HG03442 (cell line): ENCODE measurements around the gene POMGNT1.

Experiments
- ATAC-seq: cut with Tn5 transposase; IDR thresholded peaks from one replicate; pipeline ENCODE4 v1.9.1; 2021; ENCODE audit warnings: mild to moderate bottlenecking, moderate library complexity; ENCODE audit not compliant: unreplicated experiment

Gene POMGNT1

DNA sequence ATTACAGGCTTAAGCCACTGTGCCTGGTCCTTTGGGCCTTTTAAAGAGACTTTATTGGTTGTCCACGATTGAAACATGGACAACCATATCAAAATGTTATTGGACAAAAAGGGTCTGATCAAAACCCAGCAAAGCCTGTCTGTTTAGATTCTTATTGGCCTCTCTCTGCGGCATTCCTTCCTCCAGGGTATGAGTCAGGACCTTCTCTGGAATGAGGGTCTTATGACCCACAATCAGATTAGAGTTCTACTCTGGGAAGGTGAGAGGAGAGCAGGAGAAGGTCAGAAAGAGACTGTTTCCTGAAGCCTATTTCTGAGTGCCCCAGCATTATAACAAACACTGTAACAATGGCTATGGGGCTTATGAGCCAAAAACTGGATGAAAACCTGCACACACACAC is 12.8 kb upstream of the POMGNT1 start:
- no peak for ATAC-seq

GRCh38 chr1:46210561-46210960 is 12.3 kb upstream of the POMGNT1 start:
- ATAC-seq = no peak

- no peak for ATAC-seq
Observed at GRCh38 chr1:46206399-46206798, 8.2 kb upstream of the POMGNT1 start.

DNA sequence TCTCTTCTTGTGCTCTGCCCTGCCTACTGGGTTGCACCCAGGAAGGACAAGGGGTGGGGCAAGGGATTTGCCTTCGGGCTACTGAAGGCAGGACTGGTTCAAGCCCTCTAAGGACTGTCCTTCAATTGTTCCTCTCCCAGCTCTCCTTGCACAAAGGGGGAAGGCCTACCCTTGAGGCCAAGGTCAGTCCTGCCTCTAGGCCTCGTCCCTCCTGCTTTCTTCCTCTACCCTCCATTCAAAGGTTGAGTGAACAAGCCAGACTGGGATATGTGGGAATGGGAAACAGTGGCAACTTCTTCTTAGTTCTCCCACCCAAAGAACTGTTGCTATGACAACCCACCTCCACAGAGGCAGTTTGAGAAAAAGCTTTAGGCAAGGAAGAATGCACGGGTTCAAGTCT is 7.6 kb upstream of the POMGNT1 start:
- no peak for ATAC-seq

DNA sequence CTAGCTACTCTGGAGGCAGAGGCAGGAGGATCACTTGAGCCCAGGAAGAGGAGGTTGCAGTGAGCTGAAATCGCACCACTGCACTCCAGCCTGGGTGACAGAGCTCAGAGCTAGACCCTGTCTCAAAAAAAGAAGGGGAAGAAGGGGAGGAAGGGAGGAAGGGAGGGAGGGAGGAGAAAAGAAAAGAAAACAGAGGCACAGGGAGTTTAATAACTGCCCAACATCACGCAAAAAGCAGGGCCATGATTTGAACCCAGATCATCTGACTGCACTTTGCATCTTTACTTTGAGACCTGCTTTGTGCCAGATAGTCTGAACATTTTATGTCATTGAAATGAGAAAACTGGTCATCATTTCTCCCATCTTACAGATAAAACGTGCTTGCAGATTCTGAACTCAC is 6.9 kb upstream of the POMGNT1 start:
- no peak for ATAC-seq

- no peak for ATAC-seq
Observed at GRCh38 chr1:46204406-46204742, 6.1 kb upstream of the POMGNT1 start.

DNA sequence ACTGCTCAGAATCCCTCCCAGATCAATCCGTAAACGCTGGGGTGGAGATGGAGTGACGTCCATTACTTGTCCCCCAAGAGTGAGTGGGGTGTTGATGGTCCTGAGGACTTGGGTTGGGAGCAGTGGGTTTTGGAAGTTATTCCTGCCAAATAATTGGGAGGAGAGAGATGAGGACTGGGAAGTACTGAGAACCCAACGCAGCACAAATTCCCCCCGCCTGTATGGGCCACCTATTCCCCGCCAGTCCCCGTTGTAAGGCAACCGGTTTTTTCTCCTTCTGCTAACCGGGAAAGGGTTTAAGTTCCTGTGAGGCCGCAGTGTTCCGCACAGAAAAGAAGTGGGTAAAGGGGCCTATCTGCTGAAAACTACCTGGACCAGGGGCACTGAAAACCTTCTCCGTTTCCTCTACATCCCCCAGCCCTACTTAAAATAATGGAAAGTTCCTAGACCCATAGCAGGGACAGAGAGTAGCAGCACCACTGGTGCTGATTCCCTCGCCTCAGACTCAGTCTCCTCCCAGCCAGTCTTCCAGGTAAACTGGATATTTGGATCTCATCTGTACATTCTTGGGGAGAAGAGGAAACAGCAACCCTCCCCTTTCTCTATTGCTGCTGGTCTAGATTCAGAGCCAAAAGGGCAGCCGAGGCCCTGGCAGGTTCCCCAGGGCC is 5.6 kb upstream of the POMGNT1 start:
- ATAC-seq = no peak

DNA sequence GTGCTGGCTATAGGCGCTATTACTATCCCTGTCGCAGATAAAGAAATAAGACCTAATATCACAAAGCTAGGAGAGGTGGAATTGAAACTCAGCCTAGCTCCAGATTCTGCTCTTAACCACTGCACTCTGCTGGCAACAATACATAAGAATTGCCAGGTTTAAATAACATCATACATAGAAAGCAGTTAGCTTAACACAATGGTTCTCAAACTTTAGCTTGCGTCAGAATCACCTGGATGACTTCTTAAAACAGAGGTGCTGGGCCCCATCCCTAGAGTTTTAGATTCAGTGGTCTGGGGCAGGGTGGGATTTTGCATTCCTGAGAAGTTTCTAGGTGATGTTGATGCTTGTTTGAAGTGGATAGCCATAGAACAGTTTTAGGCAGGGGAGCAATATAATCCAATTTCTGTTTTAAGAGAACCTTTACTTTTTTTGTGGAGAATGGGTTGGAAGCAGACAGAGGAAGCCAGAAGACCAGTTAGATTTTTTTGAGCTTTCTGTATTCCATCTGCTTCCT is 1.1 kb upstream of the POMGNT1 start:
- ATAC-seq = no peak

DNA sequence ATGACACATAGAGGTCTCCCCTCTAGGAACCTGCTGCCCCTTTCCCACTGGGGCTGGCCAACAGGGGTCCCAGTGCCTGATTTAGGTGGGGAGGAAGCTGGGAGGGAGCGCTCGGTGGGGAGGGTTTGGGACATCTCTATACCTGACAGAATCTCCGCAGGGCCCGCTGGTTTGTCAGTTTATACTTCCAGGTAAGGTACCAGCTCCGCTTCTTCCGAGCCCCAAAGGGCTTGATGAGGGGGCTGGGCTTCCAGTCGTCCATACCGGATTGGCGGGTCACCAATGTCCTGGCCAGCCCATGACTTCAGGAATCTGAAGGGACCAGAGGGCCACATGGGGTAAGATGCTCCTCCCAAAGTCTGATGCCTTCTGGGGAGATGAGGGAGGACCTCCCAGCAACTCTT is 672 bp downstream of the POMGNT1 start:
- ATAC-seq = no peak

DNA sequence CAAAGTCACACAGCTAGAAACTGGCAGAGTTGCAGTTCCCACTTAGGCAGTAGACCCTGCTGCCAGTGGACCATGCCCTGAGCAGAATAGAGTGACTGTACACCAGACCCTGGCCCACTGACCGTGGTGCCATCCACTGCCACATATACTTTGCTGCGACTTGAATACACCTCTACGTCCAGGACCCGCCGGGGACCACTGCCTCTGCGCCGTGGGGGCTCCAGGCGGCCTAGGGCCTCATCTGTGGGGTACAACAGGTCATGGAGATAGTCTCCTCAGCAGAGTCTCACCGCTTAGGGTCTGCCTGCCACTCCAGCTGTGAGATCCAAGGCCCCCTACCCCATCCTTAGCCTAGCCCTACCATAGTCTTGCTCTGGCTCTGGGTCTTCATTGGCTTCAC is 1.6 kb downstream of the POMGNT1 start:
- ATAC-seq = no peak

GRCh38 chr1:46194641-46195193 is 3.5 kb downstream of the POMGNT1 start:
- ATAC-seq = no peak

- ATAC-seq = no peak
Observed at GRCh38 chr1:46193984-46194570, 4.2 kb downstream of the POMGNT1 start.

GRCh38 chr1:46193285-46193684 is 4.9 kb downstream of the POMGNT1 start:
- ATAC-seq = no peak

- ATAC-seq = no peak
Observed at GRCh38 chr1:46192171-46192570, 6.1 kb downstream of the POMGNT1 start.

- ATAC-seq = no peak
Observed at GRCh38 chr1:46191033-46191701, 7.1 kb downstream of the POMGNT1 start.

GRCh38 chr1:46190539-46190938 is 7.7 kb downstream of the POMGNT1 start:
- no peak for ATAC-seq

- no peak for ATAC-seq
Observed at GRCh38 chr1:46188295-46189030, 9.8 kb downstream of the POMGNT1 start.

DNA sequence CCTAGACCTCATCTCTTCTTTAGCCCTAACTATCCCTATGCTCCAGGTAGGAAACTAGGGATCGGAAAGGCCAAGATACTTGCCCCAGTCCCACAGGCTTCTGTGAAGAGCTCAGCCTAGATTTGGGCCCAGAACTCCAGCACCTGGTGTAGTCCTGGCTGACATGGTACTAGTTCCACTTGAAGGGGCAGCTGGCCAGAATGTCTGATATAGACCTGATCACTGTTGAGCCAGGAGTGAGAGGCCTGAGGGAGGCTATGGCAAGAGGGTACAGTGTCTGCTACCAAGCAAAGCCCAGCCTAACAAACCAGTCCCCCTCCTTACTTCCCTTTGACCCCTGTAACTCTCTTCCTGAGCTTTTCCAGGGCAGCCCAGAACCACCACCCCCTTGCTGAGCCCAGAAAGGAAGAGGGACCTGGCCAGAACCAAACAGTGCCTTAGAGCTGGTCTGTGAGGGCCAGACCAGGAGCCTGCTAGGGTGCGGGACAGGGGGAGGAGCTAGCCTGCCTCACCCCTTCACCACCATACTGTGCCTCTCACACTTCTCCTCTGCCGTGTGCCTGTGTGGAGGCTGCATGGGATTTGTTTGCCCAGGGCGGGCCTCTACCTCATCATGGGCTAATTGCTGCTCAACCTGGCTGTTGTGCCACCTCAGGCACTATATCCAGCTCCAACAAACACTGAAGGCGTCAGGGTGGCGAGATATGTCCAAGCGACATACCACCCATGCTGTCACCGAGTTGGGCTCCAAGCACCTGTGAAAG is 10.9 kb downstream of the POMGNT1 start:
- ATAC-seq = no peak

- no peak for ATAC-seq
Observed at GRCh38 chr1:46186076-46186475, 12.2 kb downstream of the POMGNT1 start.

DNA sequence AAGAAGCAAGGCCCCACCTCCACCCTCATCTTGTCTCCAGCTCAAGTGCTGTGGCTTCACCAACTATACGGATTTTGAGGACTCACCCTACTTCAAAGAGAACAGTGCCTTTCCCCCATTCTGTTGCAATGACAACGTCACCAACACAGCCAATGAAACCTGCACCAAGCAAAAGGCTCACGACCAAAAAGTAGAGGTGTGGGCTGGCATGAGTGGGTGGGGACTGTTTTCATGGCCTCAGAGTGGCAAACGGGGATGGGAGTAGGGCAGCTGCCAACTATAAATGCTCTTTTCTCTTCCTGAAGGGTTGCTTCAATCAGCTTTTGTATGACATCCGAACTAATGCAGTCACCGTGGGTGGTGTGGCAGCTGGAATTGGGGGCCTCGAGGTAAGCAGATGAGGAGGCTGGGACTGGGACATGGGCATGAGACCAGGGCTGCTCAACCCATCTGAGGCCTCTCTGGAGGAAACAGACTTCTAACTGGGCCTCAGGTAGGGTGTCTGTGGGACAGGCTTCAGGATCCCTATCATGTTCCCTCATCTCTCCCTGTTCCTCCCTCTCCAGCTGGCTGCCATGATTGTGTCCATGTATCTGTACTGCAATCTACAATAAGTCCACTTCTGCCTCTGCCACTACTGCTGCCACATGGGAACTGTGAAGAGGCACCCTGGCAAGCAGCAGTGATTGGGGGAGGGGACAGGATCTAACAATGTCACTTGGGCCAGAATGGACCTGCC is 13.1 kb downstream of the POMGNT1 start:
- no peak for ATAC-seq
